Bronchial epithelial cell (primary cell): ENCODE measurements around the gene FASN. TPM values are rescaled to one million over a fixed set of nuclear protein-coding genes. Genes with fewer than 3 reads are reported as not detected.

Experiments
- DNase-seq: peaks from one replicate; pipeline ENCODE4 v3.0.0-alpha.2; 2010; ENCODE audit warnings: low read depth
- FAIRE-seq: peaks from 2 replicates; lab custom pipeline; 2011; peaks lifted over from hg19 to GRCh38; lab: Jason Lieb, UNC
- H3K27me3 ChIP-seq: 2 replicates; pipeline ENCODE4 v1.5.1; 2011; ENCODE audit warnings: low read length; ENCODE audit not compliant: control insufficient read depth, insufficient read depth
- H3K36me3 ChIP-seq: 2 replicates; pipeline ENCODE4 v1.5.1; 2011; ENCODE audit warnings: low read length; ENCODE audit not compliant: control insufficient read depth, insufficient read depth
- H3K4me3 ChIP-seq: 2 replicates; pipeline ENCODE4 v1.5.1; 2011; ENCODE audit warnings: mild to moderate bottlenecking, low read depth, low read length, control low read depth
- total RNA-seq: library from RNA; depleted of rRNA; stranded (reverse); fragments of >200 nt; gene quantifications from 2 replicates; pipeline ENCODE4 v1.2.1, GENCODE V29; 2014
- TF ChIP-seq, protein P1 (sequence below): IDR thresholded peaks from 2 replicates; pipeline ENCODE4 v1.5.1; 2011; ENCODE audit warnings: mild to moderate bottlenecking, moderate library complexity, low read length, control low read depth, inconsistent platforms; ENCODE audit not compliant: insufficient read depth, severe bottlenecking

FASN gene
- total RNA-seq, 1 donor from 2014 or later = 37.1 TPM

DNA sequence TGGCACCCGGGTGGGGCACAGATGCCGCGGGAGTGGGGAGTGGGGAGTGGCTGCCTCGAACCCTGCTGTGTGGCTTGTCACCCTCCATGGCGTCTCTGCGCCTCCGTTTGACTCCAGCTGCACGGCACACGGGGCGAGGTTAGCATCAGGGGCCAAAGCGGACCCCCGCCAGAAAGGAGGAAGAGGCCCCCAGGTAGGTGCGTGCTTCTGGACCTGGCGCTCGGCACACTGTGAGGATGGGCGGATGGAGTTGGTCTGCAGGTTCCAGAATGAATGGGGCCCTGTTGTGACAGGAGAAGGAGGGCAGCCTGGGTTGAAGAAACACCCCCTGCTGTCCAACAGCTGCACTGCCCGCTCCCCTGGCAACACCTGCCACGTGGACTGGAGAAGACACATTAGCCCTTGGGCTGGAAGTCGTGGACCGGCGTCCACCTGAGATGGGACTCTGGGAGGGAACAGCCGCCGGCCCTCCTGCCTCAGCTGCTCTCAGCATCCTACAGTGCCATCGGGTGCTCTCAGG is 9.4 kb upstream of the FASN start:
- no peak for FAIRE-seq

DNA sequence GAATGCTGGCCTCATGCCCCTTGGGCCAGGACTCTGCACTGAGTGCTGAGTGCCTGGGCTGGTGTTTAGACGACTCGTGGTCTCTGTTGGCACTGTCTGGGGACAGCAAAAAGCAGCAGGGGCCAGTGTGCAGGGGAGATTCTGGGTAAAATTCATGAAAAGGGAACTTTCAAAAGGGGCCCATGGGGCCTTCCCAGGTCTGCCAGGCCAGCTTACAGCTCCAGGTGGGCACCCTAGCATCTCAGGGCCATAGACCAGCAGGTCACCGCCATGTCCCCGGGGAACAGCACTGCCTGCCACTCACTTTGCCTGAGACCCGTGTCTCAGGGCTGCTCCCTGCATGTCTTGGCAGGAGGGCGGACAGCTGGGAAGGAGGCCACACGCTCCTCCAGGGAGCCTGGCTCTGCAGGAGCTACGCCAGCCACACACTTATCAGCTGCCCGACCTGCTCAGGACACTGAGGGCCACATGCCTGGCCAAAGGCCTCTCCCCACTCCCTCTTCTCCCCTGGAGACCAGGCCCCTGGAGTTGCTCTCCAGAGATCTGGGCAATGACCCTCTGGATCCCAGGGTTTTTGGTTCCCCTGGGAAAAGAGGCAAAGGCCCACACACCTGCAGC is 8.8 kb upstream of the FASN start:
- Histone ChIP-seq H3K36me3 (peaks cover 1% of the 10 kb centered on the region), H3K4me3 (no peak overlapping the region)

More for the DNA sequence above, 9.4 kb upstream of the FASN start:
- Histone ChIP-seq H3K27me3 (no peaks in the 10 kb centered on the region), H3K4me3 (no peak overlapping the region), H3K36me3 (peaks cover 1% of the 10 kb centered on the region)
- TF ChIP-seq, protein P1, sequence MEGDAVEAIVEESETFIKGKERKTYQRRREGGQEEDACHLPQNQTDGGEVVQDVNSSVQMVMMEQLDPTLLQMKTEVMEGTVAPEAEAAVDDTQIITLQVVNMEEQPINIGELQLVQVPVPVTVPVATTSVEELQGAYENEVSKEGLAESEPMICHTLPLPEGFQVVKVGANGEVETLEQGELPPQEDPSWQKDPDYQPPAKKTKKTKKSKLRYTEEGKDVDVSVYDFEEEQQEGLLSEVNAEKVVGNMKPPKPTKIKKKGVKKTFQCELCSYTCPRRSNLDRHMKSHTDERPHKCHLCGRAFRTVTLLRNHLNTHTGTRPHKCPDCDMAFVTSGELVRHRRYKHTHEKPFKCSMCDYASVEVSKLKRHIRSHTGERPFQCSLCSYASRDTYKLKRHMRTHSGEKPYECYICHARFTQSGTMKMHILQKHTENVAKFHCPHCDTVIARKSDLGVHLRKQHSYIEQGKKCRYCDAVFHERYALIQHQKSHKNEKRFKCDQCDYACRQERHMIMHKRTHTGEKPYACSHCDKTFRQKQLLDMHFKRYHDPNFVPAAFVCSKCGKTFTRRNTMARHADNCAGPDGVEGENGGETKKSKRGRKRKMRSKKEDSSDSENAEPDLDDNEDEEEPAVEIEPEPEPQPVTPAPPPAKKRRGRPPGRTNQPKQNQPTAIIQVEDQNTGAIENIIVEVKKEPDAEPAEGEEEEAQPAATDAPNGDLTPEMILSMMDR = peak; percentile 38
- no peak for DNase-seq

DNA sequence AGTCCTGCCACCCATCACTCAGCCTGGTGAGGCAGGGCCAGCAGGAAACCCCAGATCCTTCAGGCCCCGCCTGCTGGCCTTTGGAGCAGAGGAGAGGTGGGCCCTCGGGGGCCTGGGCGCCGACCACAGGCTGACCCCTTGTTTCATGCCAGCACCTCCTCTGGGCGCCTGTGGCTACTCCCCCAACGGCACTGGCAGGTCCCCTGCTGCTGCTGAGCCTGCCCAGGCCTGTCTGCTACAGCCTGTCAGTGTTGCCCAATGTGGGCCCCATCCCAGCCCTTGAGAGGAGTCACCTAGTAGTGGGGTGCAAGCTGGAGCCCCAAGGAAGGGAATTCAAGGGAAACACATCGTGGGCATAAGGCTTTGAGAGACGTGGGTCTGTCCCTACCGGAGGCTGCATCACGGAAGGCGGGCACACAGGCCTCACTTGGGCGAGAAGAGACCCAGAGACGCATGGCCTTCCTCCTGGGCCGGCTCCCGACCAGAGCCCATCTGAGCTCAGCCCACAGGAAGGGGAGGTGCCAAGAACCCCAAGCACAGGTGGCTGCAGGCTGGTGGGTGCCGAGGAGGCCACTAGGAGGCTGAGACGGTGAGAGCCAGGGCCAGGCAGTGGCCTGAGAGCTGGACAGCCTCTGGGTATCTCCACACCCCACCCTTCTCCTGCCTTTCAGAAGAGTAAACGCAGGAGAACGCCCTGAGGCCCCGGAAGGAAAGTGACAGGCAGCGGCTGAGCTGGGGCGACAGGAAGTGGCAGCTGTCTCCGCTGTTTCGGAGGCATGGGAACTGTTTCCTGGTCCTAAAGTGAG is 8.0 kb upstream of the FASN start:
- DNase-seq (peak; percentile 76), FAIRE-seq (peak; percentile 43)
- Histone ChIP-seq H3K27me3 (no peaks in the 10 kb centered on the region), H3K4me3 (peak overlapping the region; percentile 28), H3K36me3 (peaks cover 2% of the 10 kb centered on the region)
- TF ChIP-seq, protein P1 = peak; percentile 54

More for the DNA sequence above, 8.8 kb upstream of the FASN start:
- no peak for DNase-seq
- no peaks in the 10 kb centered on the region for H3K27me3 ChIP-seq
- no peak for FAIRE-seq
- TF ChIP-seq, protein P1 = no peak

DNA sequence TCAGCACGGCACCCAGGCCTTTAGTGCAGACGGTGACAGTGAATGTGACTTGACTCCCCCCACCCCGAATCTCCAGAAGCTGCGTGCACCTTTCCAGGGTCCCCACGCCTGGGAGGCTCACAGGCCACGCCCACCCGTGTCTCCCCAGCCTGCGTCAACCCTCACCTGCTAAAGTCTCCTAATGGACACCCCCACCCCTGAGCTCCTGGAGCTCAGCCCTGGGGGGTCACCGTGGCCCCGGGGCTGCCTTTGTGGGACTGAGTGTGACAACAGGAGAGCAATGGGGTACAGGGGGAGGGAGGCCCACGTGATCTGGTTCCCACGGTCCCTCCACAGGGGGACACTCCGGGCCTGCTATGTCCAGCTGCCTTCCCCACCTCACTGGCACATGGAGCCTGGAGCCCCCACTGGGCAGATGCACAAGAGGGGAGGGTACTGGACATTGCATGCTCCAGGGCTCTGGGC is 7.4 kb upstream of the FASN start:
- Histone ChIP-seq H3K27me3 (no peaks in the 10 kb centered on the region), H3K4me3 (peak overlapping the region; percentile 28), H3K36me3 (peaks cover 2% of the 10 kb centered on the region)
- TF ChIP-seq, protein P1 = no peak
- no peak for DNase-seq
- FAIRE-seq = no peak

DNA sequence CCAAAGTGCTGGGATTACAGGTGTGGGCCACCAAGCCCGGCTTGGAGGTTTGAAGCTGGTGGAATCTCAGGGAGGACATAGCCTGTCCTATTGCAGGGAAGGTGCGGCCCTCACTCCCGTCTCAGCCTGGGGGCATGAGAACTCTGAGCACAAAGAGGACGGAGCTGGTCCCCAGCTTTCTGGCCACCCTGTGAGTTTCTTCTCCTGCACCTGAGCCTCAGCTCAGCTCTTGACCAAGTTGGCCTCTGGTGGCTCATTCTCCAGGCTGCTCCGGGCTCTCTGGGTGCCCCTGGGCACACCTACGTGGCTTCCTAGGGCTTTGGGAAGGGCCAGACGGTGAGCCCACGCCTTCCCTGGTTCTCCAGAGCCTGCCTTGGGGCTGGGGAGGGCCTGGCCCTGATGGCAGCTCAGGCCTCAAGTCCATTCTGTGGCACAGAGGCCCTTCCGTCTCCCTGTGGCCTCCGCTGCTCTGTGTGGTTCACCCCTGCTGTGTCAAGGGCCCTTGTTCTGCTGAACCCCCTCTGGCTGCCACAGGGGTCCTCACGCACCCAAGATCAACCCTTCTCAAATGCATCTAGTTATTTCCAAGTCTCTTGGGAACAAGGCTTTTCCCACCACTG is 6.9 kb upstream of the FASN start:
- TF ChIP-seq, protein P1 = no peak
- FAIRE-seq (no peak), DNase-seq (no peak)
- no peaks in the 10 kb centered on the region for H3K27me3 ChIP-seq
- H3K4me3 ChIP-seq = no peak overlapping the region
- H3K36me3 ChIP-seq = peaks cover 2% of the 10 kb centered on the region
